Sigmoid colon (tissue), 7 donors: ENCODE data around the gene SUPT20H. TPM values are rescaled to one million over a fixed set of nuclear protein-coding genes. Genes with fewer than 3 reads are reported as not detected.

ENCODE experiments used
- DNase-seq: peaks from one replicate; pipeline ENCODE4 v3.0.0-alpha.2; 2019
- H3K27ac ChIP-seq, 4 donors: fragments of 200-600 bp; sonication (generic); one replicate each; pipeline ENCODE4 v1.5.1; 2016 to 2019; ENCODE audit warnings: mild to moderate bottlenecking in 1 of 4
- H3K27me3 ChIP-seq, 3 donors: fragments of 200-600 bp; sonication (generic); one replicate each; pipeline ENCODE4 v1.5.1; 2019; ENCODE audit warnings: mild to moderate bottlenecking in 1 of 3
- H3K36me3 ChIP-seq, 4 donors: fragments of 200-600 bp; sonication (generic); one replicate each; pipeline ENCODE4 v1.5.1; 2016 to 2019
- H3K4me1 ChIP-seq, 4 donors: fragments of 200-600 bp; sonication (generic); one replicate each; pipeline ENCODE4 v1.5.1; 2017 to 2019
- H3K4me3 ChIP-seq, 4 donors: fragments of 200-600 bp; sonication (generic); one replicate each; pipeline ENCODE4 v1.5.1; 2017 to 2019; ENCODE audit warnings: mild to moderate bottlenecking in 2 of 4, moderate library complexity in 1 of 4
- H3K9me3 ChIP-seq, 4 donors: fragments of 200-600 bp in 3 of 4; sonication (generic) in 3 of 4; one replicate each; pipeline versions ENCODE4 v1.5.1 to v1.6.1; 2013 to 2019
- EP300 ChIP-seq, 4 donors: sonication (generic); formaldehyde crosslinking; IDR thresholded peaks; one replicate each; pipeline ENCODE4 v1.6.1; 2017; ENCODE audit warnings: antibody characterized with exemption in 4 of 4
- POLR2A ChIP-seq, 2 donors: fragments of 450-650 bp; IDR thresholded peaks; one replicate each; pipeline ENCODE4 v1.6.1; 2016; ENCODE audit warnings: antibody characterized with exemption in 2 of 2, mild to moderate bottlenecking in 2 of 2, moderate library complexity in 2 of 2
- POLR2AphosphoS5 ChIP-seq, 4 donors: sonication (generic); formaldehyde crosslinking; IDR thresholded peaks; one replicate each; pipeline ENCODE4 v1.6.1; 2017; ENCODE audit warnings: antibody characterized with exemption in 4 of 4
- WGBS, 2 donors: extraction: QIAGEN DNeasy Blood & Tissue Kit; methylation state at CpG; one replicate each; pipeline ENCODE4 v1.1.7; 2013; 5-methylcytosine and 5-hydroxymethylcytosine counted together
- intact Hi-C: fragments of 100-400 bp; cut with DNase I; formaldehyde crosslinking; loops from one replicate; pipeline ENCODE4 v1.15.1; 2023
- polyA plus RNA-seq, 3 donors: library from polyadenylated mRNA; stranded (reverse); fragments of 200-250 nt; gene quantifications; one replicate each; pipeline ENCODE4 v1.2.3, GENCODE V29; 2013
- total RNA-seq, 4 donors: library from RNA; depleted of rRNA; stranded (reverse); fragments of >200 nt; gene quantifications; one replicate each; pipeline ENCODE4 v1.1.0, GENCODE V29; 2016
- TF ChIP-seq, protein P1 (sequence below), 4 experiments: fragments of 450-650 bp in 3 of 4; fragments of 200-600 bp in 1 of 4; IDR thresholded peaks; one replicate each; pipeline ENCODE4 v1.5.1; 2016 to 2019; ENCODE audit warnings: antibody characterized with exemption in 4 of 4, mild to moderate bottlenecking in 3 of 4, moderate library complexity in 2 of 4
- donor health status: healthy with polysubstance abuse.
- donor health status: Bipolar disorder and iron deficiency.
- donor health status: healthy.

The SUPT20H gene
- total and polyA plus RNA-seq, 7 donors, result 14.3 to 55.8 (median 41.8) TPM

DNA sequence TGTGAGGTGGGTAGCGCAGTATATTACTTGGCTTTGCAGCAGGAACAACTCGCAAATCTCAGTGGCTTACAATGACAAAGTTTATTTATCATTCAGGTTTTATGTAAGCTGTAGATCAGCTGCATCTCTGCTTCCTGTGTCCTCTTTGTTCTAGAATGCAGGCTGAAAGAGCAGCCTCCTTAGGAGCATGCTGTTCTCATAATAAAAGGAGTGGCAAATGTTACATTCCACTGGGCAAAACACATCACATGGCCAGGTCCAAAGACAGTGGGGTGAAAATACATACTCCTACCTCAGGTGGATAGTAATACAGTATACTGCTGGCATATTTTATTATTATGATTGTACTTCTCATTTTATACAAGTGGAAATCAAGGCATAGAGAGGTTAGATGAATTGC lies 47.2 kb upstream of the SUPT20H start:
- peaks cover 0 to 31% (median 3%) of the 10 kb centered on the region in 4 donors for H3K4me1 ChIP-seq
- intact Hi-C loops, result no loop called here
- H3K4me3 ChIP-seq, result no peak overlapping the region
- H3K27me3 ChIP-seq, result no peaks in the 10 kb centered on the region
- DNase-seq, result no peak
- no peaks in the 10 kb centered on the region for H3K36me3 ChIP-seq
- WGBS, 2 donors, result 59 to 79% methylated on average over 2 of the region's 2 CpGs
- TF ChIP-seq EP300 (IDR thresholded peaks at IDR 0.05) (peak in 2 of 4 donors; percentile 25 to 29), POLR2A (IDR thresholded peaks at IDR 0.05) (no peak), POLR2AphosphoS5 (IDR thresholded peaks at IDR 0.05) (peak in 1 of 4 donors; percentile 34)
- TF ChIP-seq, protein P1, sequence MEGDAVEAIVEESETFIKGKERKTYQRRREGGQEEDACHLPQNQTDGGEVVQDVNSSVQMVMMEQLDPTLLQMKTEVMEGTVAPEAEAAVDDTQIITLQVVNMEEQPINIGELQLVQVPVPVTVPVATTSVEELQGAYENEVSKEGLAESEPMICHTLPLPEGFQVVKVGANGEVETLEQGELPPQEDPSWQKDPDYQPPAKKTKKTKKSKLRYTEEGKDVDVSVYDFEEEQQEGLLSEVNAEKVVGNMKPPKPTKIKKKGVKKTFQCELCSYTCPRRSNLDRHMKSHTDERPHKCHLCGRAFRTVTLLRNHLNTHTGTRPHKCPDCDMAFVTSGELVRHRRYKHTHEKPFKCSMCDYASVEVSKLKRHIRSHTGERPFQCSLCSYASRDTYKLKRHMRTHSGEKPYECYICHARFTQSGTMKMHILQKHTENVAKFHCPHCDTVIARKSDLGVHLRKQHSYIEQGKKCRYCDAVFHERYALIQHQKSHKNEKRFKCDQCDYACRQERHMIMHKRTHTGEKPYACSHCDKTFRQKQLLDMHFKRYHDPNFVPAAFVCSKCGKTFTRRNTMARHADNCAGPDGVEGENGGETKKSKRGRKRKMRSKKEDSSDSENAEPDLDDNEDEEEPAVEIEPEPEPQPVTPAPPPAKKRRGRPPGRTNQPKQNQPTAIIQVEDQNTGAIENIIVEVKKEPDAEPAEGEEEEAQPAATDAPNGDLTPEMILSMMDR (IDR thresholded peaks at IDR 0.05), result no peak
- H3K9me3 ChIP-seq, result no peaks in the 10 kb centered on the region
- peak overlapping the region in 2 of 4 donors; percentile 38 to 44 for H3K27ac ChIP-seq

DNA sequence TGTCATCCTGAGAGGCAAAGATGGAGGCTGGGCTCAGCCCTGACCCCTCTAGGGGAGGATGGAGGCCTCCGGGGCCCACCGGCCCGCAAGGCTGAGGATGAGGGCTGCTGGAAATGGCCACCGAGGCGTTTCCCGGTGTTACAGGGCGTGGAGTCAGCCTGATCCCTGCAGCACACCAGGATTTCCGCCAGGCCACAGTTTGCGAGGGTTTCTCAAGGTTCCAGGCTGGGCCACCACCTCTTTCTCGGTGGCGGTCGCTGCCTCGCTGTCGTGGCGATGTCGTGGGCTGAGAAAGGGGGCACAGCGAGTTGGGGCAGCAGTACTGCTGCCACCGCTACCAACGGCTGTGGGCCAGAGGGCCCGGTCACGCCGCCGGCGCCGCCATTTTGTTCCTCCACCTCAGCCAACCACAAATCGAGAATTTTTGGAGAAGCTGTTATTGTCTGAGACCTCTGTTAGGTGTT lies 45.8 kb upstream of the SUPT20H start, which contains the start of gene CSNK1A1L:
Gene CSNK1A1L, minus strand, starts transcription at position 414 of the 464 bp plus-strand sequence. Its CDS starts 408 bp downstream, at position 6.
- intact Hi-C loops, result no loop called here
- H3K4me1 ChIP-seq, result peaks cover 0 to 43% (median 7%) of the 10 kb centered on the region in 4 donors
- peak within 1 kb of the TSS in 2 of 4 donors; percentile 38 to 44 for H3K27ac ChIP-seq
- H3K9me3 ChIP-seq, result no peaks in the 10 kb centered on the region
- TF ChIP-seq, protein P1 (IDR thresholded peaks at IDR 0.05), result no peak
- TF ChIP-seq POLR2AphosphoS5 (IDR thresholded peaks at IDR 0.05), result no peak
- no peak for TF ChIP-seq POLR2A (IDR thresholded peaks at IDR 0.05)
- TF ChIP-seq EP300 (IDR thresholded peaks at IDR 0.05), result no peak
- H3K27me3 ChIP-seq, result no peaks in the 10 kb centered on the region
- H3K36me3 ChIP-seq, result no peaks in the 10 kb centered on the region
- 92 to 93% methylated on average over 26 of the region's 26 CpGs for WGBS, 2 donors
- no peak within 1 kb of the TSS for H3K4me3 ChIP-seq
- no peak for DNase-seq

GRCh38 chr13:37102896-37103295 lies 43.4 kb upstream of the SUPT20H start:
- no peak overlapping the region for H3K4me3 ChIP-seq
- DNase-seq, result no peak
- no peak for TF ChIP-seq EP300 (IDR thresholded peaks at IDR 0.05)
- TF ChIP-seq, protein P1 (IDR thresholded peaks at IDR 0.05), result no peak
- no peak for TF ChIP-seq POLR2A (IDR thresholded peaks at IDR 0.05)
- no peak for TF ChIP-seq POLR2AphosphoS5 (IDR thresholded peaks at IDR 0.05)

DNA sequence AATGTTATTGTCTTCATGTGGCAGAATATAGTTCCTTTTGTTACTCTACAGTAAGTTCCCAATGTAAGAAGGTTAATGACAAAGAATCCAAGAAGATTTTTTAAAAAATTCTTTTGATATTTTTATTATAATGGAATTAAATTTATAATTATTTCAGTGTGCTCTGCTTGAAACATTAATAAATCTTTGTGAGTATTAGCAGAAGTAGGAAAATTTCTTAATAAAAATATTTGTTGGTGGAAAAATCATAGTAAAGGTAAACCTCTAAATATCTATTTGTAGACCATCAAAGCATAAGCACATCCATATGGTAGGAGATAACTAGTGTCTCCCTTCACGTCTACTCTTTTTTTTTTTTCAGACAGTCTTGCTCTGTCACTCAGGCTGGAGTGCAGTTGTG lies 41.7 kb upstream of the SUPT20H start:
- no peaks in the 10 kb centered on the region for H3K27me3 ChIP-seq
- intact Hi-C loops, result no loop called here
- peaks cover 0 to 22% (median 4%) of the 10 kb centered on the region in 4 donors for H3K4me1 ChIP-seq
- 30 to 48% methylated on average over 1 of the region's 1 CpG for WGBS, 2 donors
- no peaks in the 10 kb centered on the region for H3K36me3 ChIP-seq
- H3K4me3 ChIP-seq, result no peak overlapping the region
- TF ChIP-seq EP300 (IDR thresholded peaks at IDR 0.05), result no peak
- no peak for TF ChIP-seq POLR2A (IDR thresholded peaks at IDR 0.05)
- TF ChIP-seq POLR2AphosphoS5 (IDR thresholded peaks at IDR 0.05), result no peak
- TF ChIP-seq, protein P1 (IDR thresholded peaks at IDR 0.05), result no peak
- no peaks in the 10 kb centered on the region for H3K9me3 ChIP-seq
- no peak for DNase-seq
- no peak overlapping the region for H3K27ac ChIP-seq

More at GRCh38 chr13:37102896-37103295, 43.4 kb upstream of the SUPT20H start:
- Histone ChIP-seq H3K4me1 (peaks cover 0 to 32% (median 7%) of the 10 kb centered on the region in 4 donors), H3K36me3 (no peaks in the 10 kb centered on the region), H3K27me3 (no peaks in the 10 kb centered on the region), H3K27ac (no peak overlapping the region), H3K9me3 (no peaks in the 10 kb centered on the region)
- intact Hi-C loops, result no loop called here
- WGBS, 2 donors, result 47 to 72% methylated on average over 4 of the region's 4 CpGs

DNA sequence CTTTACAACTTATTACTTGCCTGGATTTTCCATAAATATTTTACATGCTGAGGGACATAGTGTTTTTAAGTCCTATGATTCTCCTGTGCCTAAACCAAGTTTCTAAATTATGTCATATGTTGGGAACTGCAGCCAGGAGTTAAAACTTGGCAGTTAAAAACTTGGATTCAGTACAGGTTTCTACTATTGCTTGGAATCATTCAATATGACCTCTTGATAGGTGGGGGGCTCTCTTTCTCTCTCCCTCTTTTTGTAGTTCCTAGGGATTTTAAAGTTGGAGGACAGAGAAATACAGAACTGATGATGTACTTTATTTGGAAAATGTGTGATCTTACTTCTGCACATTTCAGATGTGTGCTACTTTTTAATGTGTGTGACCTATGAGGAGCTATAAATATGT lies 41.2 kb upstream of the SUPT20H start:
- intact Hi-C loops, result no loop called here
- TF ChIP-seq POLR2AphosphoS5 (IDR thresholded peaks at IDR 0.05) (peak in 1 of 4 donors; percentile 9), EP300 (IDR thresholded peaks at IDR 0.05) (no peak), POLR2A (IDR thresholded peaks at IDR 0.05) (no peak)
- TF ChIP-seq, protein P1 (IDR thresholded peaks at IDR 0.05), result no peak
- Histone ChIP-seq H3K4me3 (no peak overlapping the region), H3K4me1 (peaks cover 0 to 22% (median 4%) of the 10 kb centered on the region in 4 donors), H3K36me3 (no peaks in the 10 kb centered on the region), H3K9me3 (no peaks in the 10 kb centered on the region), H3K27ac (no peak overlapping the region), H3K27me3 (no peaks in the 10 kb centered on the region)
- no peak for DNase-seq
